ENCODE measurements around the gene TBL1X. TPM values are rescaled to one million over a fixed set of nuclear protein-coding genes. Genes with fewer than 3 reads are reported as not detected.

The TBL1X gene
- total and polyA plus RNA-seq, 12 donors = 1.8 to 14.1 (median 9.8) TPM

DNA sequence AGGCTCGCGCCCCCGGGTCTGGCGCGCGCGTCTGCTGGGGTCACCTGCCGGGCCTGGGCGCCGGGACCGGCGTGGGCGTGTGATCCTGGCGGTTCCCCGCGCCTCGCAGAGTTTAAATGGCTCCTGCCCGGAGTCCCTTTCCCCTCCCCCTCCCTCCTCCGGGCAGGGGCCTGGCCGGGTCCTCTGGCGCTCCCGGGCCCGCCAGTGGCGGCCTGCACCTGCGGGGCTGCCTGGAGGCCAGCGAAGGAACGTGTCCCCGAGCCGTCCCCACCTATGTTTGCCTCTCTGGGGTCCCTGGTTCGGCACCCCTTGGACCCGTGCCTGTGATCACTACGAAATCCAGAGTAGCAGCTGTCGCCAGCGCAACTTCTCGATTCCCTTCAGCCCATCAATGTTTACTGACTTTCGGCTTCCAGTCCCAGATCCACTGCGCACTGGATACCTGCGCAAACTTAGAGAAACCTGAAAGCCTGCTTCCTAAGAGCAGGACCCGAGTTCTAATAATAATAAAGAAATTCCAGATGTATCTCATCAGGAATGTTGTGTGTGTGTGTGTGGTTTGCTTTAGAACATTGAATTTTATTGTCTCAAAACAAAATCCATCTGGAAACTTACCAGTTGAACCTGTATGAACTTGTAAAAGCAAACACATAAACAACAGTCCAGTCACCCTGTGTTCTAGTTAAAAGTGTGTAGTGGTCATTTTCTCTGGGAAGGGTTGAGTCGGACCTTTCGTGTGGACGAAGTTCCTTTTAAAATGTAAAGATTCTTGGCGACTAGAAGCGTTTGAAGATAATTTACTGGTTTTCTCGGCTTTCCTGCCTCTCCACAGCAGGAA lies 322.2 kb downstream of the TBL1X start:
- Histone ChIP-seq H3K9me3 (no peaks in the 10 kb centered on the region), H3K27ac (no peak overlapping the region), H3K4me3 (peak overlapping the region in 9 of 10 donors; percentile 35 to 57 (median 49)), H3K36me3 (no peaks in the 10 kb centered on the region), H3K27me3 (peaks cover 0 to 85% (median 0%) of the 10 kb centered on the region in 7 donors), H3K4me1 (no peaks in the 10 kb centered on the region)
- peak in 1 of 8 donors; percentile 38 for ATAC-seq
- intact Hi-C loops (cut with DNase I) = no loop called here
- DNase-seq = no peak
- 8 to 10% methylated on average over 33 of the region's 45 CpGs for WGBS, 2 donors
- TF ChIP-seq, protein P1, sequence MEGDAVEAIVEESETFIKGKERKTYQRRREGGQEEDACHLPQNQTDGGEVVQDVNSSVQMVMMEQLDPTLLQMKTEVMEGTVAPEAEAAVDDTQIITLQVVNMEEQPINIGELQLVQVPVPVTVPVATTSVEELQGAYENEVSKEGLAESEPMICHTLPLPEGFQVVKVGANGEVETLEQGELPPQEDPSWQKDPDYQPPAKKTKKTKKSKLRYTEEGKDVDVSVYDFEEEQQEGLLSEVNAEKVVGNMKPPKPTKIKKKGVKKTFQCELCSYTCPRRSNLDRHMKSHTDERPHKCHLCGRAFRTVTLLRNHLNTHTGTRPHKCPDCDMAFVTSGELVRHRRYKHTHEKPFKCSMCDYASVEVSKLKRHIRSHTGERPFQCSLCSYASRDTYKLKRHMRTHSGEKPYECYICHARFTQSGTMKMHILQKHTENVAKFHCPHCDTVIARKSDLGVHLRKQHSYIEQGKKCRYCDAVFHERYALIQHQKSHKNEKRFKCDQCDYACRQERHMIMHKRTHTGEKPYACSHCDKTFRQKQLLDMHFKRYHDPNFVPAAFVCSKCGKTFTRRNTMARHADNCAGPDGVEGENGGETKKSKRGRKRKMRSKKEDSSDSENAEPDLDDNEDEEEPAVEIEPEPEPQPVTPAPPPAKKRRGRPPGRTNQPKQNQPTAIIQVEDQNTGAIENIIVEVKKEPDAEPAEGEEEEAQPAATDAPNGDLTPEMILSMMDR (IDR thresholded peaks at IDR 0.05) = no peak

DNA sequence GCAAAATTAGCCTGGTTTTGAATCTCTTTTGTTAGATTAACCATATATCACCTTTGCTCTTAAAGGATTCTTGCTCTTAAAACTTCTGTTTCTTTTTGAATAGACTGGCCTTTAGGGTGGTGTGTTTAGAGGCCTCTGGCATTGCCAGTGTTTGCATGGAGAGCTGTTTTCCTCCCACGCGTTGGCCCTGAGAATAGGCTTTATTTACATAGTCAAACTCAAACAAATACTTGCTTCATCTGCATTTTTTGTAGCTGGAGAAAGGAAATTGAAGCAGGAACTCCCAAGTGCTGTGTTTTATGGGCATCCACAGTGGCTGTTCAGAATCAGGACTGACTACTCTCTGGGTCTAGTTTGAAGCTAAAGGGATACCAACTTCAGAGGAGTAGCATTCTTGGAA lies 324.1 kb downstream of the TBL1X start:
- Histone ChIP-seq H3K36me3 (no peaks in the 10 kb centered on the region), H3K4me3 (no peak overlapping the region), H3K9me3 (no peaks in the 10 kb centered on the region), H3K4me1 (no peaks in the 10 kb centered on the region), H3K27ac (no peak overlapping the region), H3K27me3 (peaks cover 0 to 69% (median 0%) of the 10 kb centered on the region in 7 donors)
- WGBS, 2 donors = 34 to 63% methylated on average over 2 of the region's 2 CpGs
- DNase-seq (no peak), ATAC-seq (no peak)
- TF ChIP-seq, protein P1 (IDR thresholded peaks at IDR 0.05) = no peak
- intact Hi-C loops (cut with DNase I) = no loop called here

DNA sequence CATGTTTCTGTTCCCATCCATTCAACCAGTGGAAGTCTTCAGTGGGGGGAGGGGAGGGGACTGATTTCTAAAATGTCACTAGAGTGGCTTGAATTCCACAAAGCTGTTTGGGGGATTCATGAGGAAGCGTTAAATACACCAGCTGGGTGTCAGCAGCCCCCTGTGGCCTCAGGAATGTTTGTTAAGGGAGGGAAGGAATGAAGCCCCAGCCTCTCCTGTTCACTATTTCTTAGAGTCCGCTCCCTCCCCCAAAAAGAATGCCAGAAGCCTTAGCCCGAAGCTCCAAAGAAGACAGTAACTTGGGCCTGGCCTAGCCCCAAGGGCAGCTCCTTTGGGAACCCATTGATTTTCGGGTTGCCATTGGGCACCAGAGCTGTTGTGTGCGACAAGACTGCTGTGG lies 324.7 kb downstream of the TBL1X start:
- Histone ChIP-seq H3K27me3 (peaks cover 0 to 62% (median 0%) of the 10 kb centered on the region in 7 donors), H3K4me3 (no peak overlapping the region), H3K9me3 (no peaks in the 10 kb centered on the region), H3K27ac (no peak overlapping the region), H3K36me3 (no peaks in the 10 kb centered on the region), H3K4me1 (no peaks in the 10 kb centered on the region)
- DNase-seq (no peak), ATAC-seq (no peak)
- WGBS, 2 donors = 71 to 85% methylated on average over 5 of the region's 5 CpGs
- TF ChIP-seq, protein P1 (IDR thresholded peaks at IDR 0.05) = no peak
- intact Hi-C loops (cut with DNase I) = no loop called here
